ENCODE measurements around the gene MESP2.

DNA sequence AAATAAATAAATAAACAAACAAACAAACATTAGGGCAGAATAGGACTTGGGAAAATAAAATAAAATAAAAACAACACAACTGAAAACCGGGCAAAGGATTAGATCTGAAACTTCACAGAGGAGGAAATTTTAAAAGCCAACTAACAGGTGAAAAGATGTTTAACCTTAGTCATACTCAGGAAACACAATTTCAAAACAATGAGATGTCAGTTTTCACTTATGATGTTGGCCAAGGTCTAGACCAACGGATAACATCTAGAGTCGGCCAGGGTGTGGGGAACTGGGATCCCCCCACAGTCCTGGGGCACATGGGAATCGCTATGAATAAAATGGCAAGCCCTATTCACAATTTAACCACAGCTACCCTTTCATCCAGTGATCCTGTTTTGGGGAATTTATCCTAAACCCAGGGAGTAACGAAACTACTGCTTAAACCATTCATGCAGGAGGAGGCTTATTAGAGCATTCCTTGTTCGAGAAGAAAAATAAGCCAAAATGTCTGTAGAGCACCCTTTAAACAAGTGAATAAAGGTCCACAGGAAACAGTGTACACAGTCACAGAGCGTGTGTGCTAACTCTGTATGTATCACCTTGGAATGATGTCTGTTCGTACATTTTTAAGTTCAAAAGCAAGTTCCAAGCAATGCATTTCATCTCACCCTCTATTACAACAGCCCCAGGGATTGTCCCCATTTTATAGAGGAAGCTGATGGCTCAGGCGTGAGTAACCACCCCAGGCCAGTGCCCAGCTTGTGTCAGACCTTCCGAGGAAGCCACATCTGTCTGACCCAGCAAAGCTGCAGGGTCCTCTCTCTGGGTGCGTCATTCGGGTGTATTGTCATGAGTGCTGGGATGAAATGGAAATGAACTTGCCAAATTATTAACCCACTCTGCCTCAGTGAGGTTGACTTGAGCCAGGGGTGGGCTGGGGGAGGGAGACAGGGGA lies 44.8 kb downstream of the MESP2 start:
- TF ChIP-seq CTCF (IDR thresholded peaks at IDR 0.05; ENCODE audit: low read length) (no peak), EZH2phosphoT487 (IDR thresholded peaks at IDR 0.05; ENCODE audit: low read length) (no peak)
